ENCODE results near the gene ACADS.

ACADS gene

GRCh38 chr12:120699553-120699952, 26.1 kb upstream of the ACADS start:
- in situ Hi-C loops (cut with HindIII; ENCODE audit: low sequenced_read_pairs) = no loop called here
- H3K4me3 ChIP-seq (ENCODE audit: low read depth, low read length) = no peak overlapping the region
- DNase-seq (ENCODE audit: low read depth) = no peak
- TF ChIP-seq CTCF (IDR thresholded peaks at IDR 0.05; ENCODE audit: low read depth, low read length, missing control alignments) = no peak

GRCh38 chr12:120700886-120701285, 24.7 kb upstream of the ACADS start:
- DNase-seq (ENCODE audit: low read depth) = no peak
- H3K4me3 ChIP-seq (ENCODE audit: low read depth, low read length) = no peak overlapping the region
- no peak for TF ChIP-seq CTCF (IDR thresholded peaks at IDR 0.05; ENCODE audit: low read depth, low read length, missing control alignments)
- in situ Hi-C loops (cut with HindIII; ENCODE audit: low sequenced_read_pairs) = loop anchor here (25.0 kb wide), 1 partner anchor 114 kb away; the partner anchor contains the start of gene POP5

DNA sequence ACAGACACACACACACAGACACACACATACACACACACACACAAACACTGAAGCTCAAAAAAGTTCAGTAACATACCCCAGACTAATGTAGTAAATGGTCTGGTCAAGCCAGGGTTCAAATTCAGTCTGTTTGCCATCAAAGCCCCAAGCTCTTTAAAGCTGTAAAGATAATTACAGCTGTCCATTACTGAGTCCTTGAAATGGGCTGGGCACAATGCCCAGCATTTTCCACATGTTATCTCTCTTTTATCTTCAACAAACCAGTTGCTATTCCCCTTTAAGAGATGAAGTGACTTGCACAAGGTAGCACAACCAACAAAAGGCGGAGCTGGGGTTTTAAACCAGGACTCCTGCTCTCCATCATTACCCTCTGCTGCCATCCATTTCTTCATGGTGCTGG, 23.0 kb upstream of the ACADS start:
- no peak for DNase-seq (ENCODE audit: low read depth)
- no peak for TF ChIP-seq CTCF (IDR thresholded peaks at IDR 0.05; ENCODE audit: low read depth, low read length, missing control alignments)
- H3K4me3 ChIP-seq (ENCODE audit: low read depth, low read length) = no peak overlapping the region
- in situ Hi-C loops (cut with HindIII; ENCODE audit: low sequenced_read_pairs) = loop anchor here (25.0 kb wide), 1 partner anchor 115 kb away; the partner anchor contains the start of gene POP5

DNA sequence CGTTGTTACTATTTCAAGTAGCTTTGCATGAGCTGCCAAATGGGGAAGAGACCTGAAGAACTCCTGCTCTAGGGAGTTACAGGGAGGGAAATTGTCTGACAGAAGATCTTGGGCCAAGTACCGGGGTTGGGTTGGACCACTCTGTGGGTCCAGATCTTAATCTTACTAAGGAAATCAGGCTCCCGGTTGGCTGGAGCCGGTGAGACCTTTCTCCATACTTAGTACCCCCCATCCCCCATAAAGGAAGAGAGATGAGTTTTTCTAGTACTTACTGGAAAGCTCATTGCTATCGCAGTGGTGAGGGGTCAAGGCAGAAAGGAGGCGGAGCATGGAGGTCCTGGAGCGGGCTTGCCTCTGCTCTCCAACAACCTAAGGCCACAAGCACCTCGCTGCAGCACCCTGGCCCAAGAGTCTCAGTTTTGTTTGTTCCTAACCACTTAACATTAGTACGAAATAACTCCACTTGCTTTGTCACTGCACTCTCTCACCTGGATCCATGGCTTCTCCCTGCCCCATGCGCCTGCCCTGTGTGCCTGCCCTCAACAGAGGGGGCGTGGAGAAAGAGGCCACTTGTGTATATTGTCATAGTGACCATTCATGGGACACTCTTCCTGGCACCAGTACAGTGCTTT, 22.2 kb upstream of the ACADS start:
- H3K4me3 ChIP-seq (ENCODE audit: low read depth, low read length) = no peak overlapping the region
- TF ChIP-seq CTCF (IDR thresholded peaks at IDR 0.05; ENCODE audit: low read depth, low read length, missing control alignments) = no peak
- in situ Hi-C loops (cut with HindIII; ENCODE audit: low sequenced_read_pairs) = loop anchor here (25.0 kb wide), 1 partner anchor 116 kb away; the partner anchor contains the start of gene POP5

DNA sequence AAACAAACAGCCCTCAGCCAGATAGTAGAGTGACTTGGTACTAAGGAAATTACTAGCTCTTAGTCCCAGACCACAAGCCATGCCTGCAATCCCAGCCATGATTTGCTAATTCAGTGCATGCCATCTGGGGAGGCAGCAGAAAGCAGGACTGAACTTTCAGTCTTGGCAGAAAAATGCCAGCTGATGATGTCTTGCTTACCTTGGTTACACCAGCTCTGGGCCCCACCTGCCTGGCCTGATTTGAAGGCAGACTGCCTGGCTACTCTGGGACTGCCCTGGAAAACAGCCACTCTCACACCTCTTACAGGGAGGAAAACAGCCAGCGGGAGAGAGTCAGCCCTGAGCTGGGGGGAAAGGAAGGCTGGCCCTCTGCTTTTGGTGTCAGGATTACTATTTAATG, 20.0 kb upstream of the ACADS start:
- in situ Hi-C loops (cut with HindIII; ENCODE audit: low sequenced_read_pairs) = loop anchor here (25.0 kb wide), 1 partner anchor 118 kb away; the partner anchor contains the start of gene POP5

More for the DNA sequence above, 22.2 kb upstream of the ACADS start:
- DNase-seq (ENCODE audit: low read depth) = no peak

DNA sequence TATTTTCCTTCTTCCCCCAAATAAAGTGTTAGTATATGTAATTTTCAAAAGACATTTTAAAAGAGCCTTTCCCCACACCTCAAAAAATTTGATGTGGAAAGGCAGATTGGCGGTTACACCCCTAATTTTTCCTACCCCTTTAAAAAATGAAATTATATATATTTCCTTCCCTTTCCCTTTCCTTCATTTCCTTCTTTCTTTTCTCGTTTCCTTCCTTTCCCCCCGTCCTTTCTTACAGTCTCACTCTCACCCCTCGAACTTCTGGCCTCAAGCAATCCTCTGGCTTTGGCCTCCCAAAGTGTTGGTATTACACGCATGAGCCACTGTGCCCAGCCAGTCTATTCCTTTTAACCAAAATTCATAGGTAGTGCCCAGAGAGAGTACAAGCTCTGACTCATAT, 19.6 kb upstream of the ACADS start:
- in situ Hi-C loops (cut with HindIII; ENCODE audit: low sequenced_read_pairs) = loop anchor here (25.0 kb wide), 1 partner anchor 119 kb away; the partner anchor contains the start of gene POP5

More for the DNA sequence above, 20.0 kb upstream of the ACADS start:
- no peak overlapping the region for H3K4me3 ChIP-seq (ENCODE audit: low read depth, low read length)
- DNase-seq (ENCODE audit: low read depth) = no peak
- no peak for TF ChIP-seq CTCF (IDR thresholded peaks at IDR 0.05; ENCODE audit: low read depth, low read length, missing control alignments)

More for the DNA sequence above, 19.6 kb upstream of the ACADS start:
- no peak for TF ChIP-seq CTCF (IDR thresholded peaks at IDR 0.05; ENCODE audit: low read depth, low read length, missing control alignments)
- no peak for DNase-seq (ENCODE audit: low read depth)
- H3K4me3 ChIP-seq (ENCODE audit: low read depth, low read length) = no peak overlapping the region

Measured in astrocyte of the cerebellum (primary cell).